ENCODE data around the gene BEST2.

Gene BEST2

GRCh38 chr19:12779162-12779993 lies 27.8 kb downstream of the BEST2 start:
- no peak for DNase-seq (ENCODE audit: low spot score)
- TF ChIP-seq, protein P1, sequence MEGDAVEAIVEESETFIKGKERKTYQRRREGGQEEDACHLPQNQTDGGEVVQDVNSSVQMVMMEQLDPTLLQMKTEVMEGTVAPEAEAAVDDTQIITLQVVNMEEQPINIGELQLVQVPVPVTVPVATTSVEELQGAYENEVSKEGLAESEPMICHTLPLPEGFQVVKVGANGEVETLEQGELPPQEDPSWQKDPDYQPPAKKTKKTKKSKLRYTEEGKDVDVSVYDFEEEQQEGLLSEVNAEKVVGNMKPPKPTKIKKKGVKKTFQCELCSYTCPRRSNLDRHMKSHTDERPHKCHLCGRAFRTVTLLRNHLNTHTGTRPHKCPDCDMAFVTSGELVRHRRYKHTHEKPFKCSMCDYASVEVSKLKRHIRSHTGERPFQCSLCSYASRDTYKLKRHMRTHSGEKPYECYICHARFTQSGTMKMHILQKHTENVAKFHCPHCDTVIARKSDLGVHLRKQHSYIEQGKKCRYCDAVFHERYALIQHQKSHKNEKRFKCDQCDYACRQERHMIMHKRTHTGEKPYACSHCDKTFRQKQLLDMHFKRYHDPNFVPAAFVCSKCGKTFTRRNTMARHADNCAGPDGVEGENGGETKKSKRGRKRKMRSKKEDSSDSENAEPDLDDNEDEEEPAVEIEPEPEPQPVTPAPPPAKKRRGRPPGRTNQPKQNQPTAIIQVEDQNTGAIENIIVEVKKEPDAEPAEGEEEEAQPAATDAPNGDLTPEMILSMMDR (IDR thresholded peaks at IDR 0.05; ENCODE audit: extremely low read depth, missing control alignments), result peak; percentile 8

- TF ChIP-seq, protein P1 (IDR thresholded peaks at IDR 0.05; ENCODE audit: extremely low read depth, missing control alignments), result no peak
- no peak for DNase-seq (ENCODE audit: low spot score)
Measured at GRCh38 chr19:12782174-12782423, 30.5 kb downstream of the BEST2 start.

- TF ChIP-seq, protein P1 (IDR thresholded peaks at IDR 0.05; ENCODE audit: extremely low read depth, missing control alignments), result no peak
- DNase-seq (ENCODE audit: low spot score), result peak; percentile 86
Measured at GRCh38 chr19:12782424-12783290, 31.1 kb downstream of the BEST2 start.

GRCh38 chr19:12783291-12783848 lies 31.8 kb downstream of the BEST2 start:
- peak; percentile 60 for DNase-seq (ENCODE audit: low spot score)
- TF ChIP-seq, protein P1 (IDR thresholded peaks at IDR 0.05; ENCODE audit: extremely low read depth, missing control alignments), result no peak

GRCh38 chr19:12783849-12784393 lies 32.3 kb downstream of the BEST2 start:
- TF ChIP-seq, protein P1 (IDR thresholded peaks at IDR 0.05; ENCODE audit: extremely low read depth, missing control alignments), result no peak
- DNase-seq (ENCODE audit: low spot score), result no peak

GRCh38 chr19:12784394-12784870 lies 32.8 kb downstream of the BEST2 start:
- TF ChIP-seq, protein P1 (IDR thresholded peaks at IDR 0.05; ENCODE audit: extremely low read depth, missing control alignments), result no peak
- no peak for DNase-seq (ENCODE audit: low spot score)

Measured in GM20000 (cell line).